ENCODE data around the gene ISM1.

ISM1 gene

GRCh38 chr20:13256606-13257005 lies 35.5 kb downstream of the ISM1 start:
- DNase-seq (ENCODE audit: low read depth, low spot score) = no peak

- no peak for DNase-seq (ENCODE audit: low read depth, low spot score)
Measured at GRCh38 chr20:13259921-13260320, 38.8 kb downstream of the ISM1 start.

- no peak for DNase-seq (ENCODE audit: low read depth, low spot score)
Measured at GRCh38 chr20:13260650-13261279, 39.7 kb downstream of the ISM1 start.

GRCh38 chr20:13261460-13262301 lies 40.6 kb downstream of the ISM1 start:
- DNase-seq (ENCODE audit: low read depth, low spot score) = peak; percentile 42

GRCh38 chr20:13262302-13262650 lies 41.2 kb downstream of the ISM1 start:
- DNase-seq (ENCODE audit: low read depth, low spot score) = no peak

GRCh38 chr20:13262671-13263360 lies 41.7 kb downstream of the ISM1 start:
- DNase-seq (ENCODE audit: low read depth, low spot score) = no peak

- no peak for DNase-seq (ENCODE audit: low read depth, low spot score)
Measured at GRCh38 chr20:13263451-13263850, 42.4 kb downstream of the ISM1 start.

- DNase-seq (ENCODE audit: low read depth, low spot score) = no peak
Measured at GRCh38 chr20:13264907-13265306, 43.8 kb downstream of the ISM1 start.

GRCh38 chr20:13265941-13266340 lies 44.9 kb downstream of the ISM1 start:
- peak; percentile 20 for DNase-seq (ENCODE audit: low read depth, low spot score)

- DNase-seq (ENCODE audit: low read depth, low spot score) = no peak
Measured at GRCh38 chr20:13267231-13267630, 46.2 kb downstream of the ISM1 start.

- DNase-seq (ENCODE audit: low read depth, low spot score) = no peak
Measured at GRCh38 chr20:13268953-13269352, 47.9 kb downstream of the ISM1 start.

GRCh38 chr20:13270211-13270610 lies 49.1 kb downstream of the ISM1 start:
- no peak for DNase-seq (ENCODE audit: low read depth, low spot score)

GRCh38 chr20:13271098-13271497 lies 50.0 kb downstream of the ISM1 start:
- no peak for DNase-seq (ENCODE audit: low read depth, low spot score)

GRCh38 chr20:13271977-13272975 lies 51.2 kb downstream of the ISM1 start:
- DNase-seq (ENCODE audit: low read depth, low spot score) = no peak

GRCh38 chr20:13274275-13274861 lies 53.3 kb downstream of the ISM1 start:
- no peak for DNase-seq (ENCODE audit: low read depth, low spot score)

- no peak for DNase-seq (ENCODE audit: low read depth, low spot score)
Measured at GRCh38 chr20:13276945-13277541, 56.0 kb downstream of the ISM1 start.

GRCh38 chr20:13277663-13278295 lies 56.7 kb downstream of the ISM1 start:
- no peak for DNase-seq (ENCODE audit: low read depth, low spot score)

- DNase-seq (ENCODE audit: low read depth, low spot score) = no peak
Measured at GRCh38 chr20:13278812-13279570, 57.9 kb downstream of the ISM1 start.

- DNase-seq (ENCODE audit: low read depth, low spot score) = no peak
Measured at GRCh38 chr20:13280609-13281324, 59.7 kb downstream of the ISM1 start.
